Stomach (tissue), 4 donors: ENCODE data around the gene PDIA5.

Experiments used
- EP300 ChIP-seq: sonication (generic); formaldehyde crosslinking; IDR thresholded peaks from one replicate; pipeline ENCODE4 v1.6.1; 2017; ENCODE audit warnings: antibody characterized with exemption
- POLR2A ChIP-seq, 4 donors: fragments of 450-650 bp; IDR thresholded peaks; one replicate each; pipeline ENCODE4 v1.6.1; 2016; ENCODE audit warnings: antibody characterized with exemption in 4 of 4, control low read depth in 2 of 4, mild to moderate bottlenecking in 1 of 4, moderate library complexity in 1 of 4
- POLR2AphosphoS5 ChIP-seq, 3 donors: sonication (generic); formaldehyde crosslinking; IDR thresholded peaks; one replicate each; pipeline ENCODE4 v1.6.1; 2016; ENCODE audit warnings: antibody characterized with exemption in 3 of 3
- TF ChIP-seq, protein P1 (sequence below), 7 experiments: fragments of 450-650 bp in 4 of 7; fragments of 200-600 bp in 3 of 7; sonication (generic) in 3 of 7; IDR thresholded peaks; one replicate each; pipeline ENCODE4 v1.5.1; 2016 to 2019; ENCODE audit warnings: antibody characterized with exemption in 7 of 7, control low read depth in 2 of 7, mild to moderate bottlenecking in 1 of 7

DNA sequence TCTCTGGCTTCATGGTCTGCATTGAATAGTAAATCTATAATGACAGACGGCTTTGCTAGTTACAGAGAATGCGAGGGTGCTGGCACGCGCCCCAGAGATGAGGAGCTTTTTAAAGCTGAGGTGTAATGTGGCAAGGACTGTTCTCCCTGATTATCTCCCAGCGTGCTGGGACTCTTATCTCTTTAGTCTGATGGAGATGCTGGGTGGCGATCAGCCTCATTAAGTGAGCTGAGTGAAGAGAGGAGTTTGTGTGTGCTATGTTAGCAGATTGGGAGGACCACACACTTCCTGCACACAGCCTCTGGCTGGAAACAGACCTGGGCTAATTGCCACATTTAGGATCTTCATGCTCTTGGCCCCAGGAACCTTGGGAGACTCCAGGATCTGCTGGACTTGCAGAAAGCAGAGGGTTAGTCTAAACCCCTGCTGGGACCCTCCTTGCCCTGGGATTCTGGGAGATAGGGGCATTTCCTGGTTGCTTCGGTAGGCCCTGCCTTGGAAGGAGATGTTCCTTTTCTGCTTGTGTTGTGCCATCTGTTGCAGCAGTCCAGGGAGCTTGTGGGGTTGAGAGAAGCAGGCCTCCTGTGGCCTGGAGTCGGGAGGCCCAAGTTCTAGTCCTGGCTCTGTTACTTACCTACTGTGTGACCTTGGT lies 15.0 kb downstream of the PDIA5 start:
- TF ChIP-seq, protein P1, sequence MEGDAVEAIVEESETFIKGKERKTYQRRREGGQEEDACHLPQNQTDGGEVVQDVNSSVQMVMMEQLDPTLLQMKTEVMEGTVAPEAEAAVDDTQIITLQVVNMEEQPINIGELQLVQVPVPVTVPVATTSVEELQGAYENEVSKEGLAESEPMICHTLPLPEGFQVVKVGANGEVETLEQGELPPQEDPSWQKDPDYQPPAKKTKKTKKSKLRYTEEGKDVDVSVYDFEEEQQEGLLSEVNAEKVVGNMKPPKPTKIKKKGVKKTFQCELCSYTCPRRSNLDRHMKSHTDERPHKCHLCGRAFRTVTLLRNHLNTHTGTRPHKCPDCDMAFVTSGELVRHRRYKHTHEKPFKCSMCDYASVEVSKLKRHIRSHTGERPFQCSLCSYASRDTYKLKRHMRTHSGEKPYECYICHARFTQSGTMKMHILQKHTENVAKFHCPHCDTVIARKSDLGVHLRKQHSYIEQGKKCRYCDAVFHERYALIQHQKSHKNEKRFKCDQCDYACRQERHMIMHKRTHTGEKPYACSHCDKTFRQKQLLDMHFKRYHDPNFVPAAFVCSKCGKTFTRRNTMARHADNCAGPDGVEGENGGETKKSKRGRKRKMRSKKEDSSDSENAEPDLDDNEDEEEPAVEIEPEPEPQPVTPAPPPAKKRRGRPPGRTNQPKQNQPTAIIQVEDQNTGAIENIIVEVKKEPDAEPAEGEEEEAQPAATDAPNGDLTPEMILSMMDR (IDR thresholded peaks at IDR 0.05) = no peak
- no peak for TF ChIP-seq POLR2A (IDR thresholded peaks at IDR 0.05)
- no peak for TF ChIP-seq POLR2AphosphoS5 (IDR thresholded peaks at IDR 0.05)
- no peak for TF ChIP-seq EP300
